Peyer's patch (tissue), 4 donors: ENCODE results near the gene TXNRD2.

Experiments used
- CTCF ChIP-seq, 6 experiments: fragments of 450-650 bp in 4 of 6; fragments of 200-600 bp in 2 of 6; sonication (generic) in 1 of 6; IDR thresholded peaks; one replicate each; pipeline ENCODE4 v1.5.1; 2017 to 2019; ENCODE audit warnings: antibody characterized with exemption in 6 of 6, mild to moderate bottlenecking in 3 of 6, moderate library complexity in 1 of 6
- POLR2A ChIP-seq, 2 donors: fragments of 450-650 bp; IDR thresholded peaks; one replicate each; pipeline ENCODE4 v1.5.1; 2017; ENCODE audit warnings: antibody characterized with exemption in 2 of 2, mild to moderate bottlenecking in 2 of 2, moderate library complexity in 2 of 2

GRCh38 chr22:19879643-19879991 is 62.0 kb downstream of the TXNRD2 start:
- TF ChIP-seq POLR2A (IDR thresholded peaks at IDR 0.05) (no peak), CTCF (IDR thresholded peaks at IDR 0.05) (no peak)
